ENCODE measurements around the gene THSD8. TPM values are rescaled to one million over a fixed set of nuclear protein-coding genes. Genes with fewer than 3 reads are reported as not detected.

The THSD8 gene
- total RNA-seq, 1 experiment from 2014 or later = 9.0 TPM

DNA sequence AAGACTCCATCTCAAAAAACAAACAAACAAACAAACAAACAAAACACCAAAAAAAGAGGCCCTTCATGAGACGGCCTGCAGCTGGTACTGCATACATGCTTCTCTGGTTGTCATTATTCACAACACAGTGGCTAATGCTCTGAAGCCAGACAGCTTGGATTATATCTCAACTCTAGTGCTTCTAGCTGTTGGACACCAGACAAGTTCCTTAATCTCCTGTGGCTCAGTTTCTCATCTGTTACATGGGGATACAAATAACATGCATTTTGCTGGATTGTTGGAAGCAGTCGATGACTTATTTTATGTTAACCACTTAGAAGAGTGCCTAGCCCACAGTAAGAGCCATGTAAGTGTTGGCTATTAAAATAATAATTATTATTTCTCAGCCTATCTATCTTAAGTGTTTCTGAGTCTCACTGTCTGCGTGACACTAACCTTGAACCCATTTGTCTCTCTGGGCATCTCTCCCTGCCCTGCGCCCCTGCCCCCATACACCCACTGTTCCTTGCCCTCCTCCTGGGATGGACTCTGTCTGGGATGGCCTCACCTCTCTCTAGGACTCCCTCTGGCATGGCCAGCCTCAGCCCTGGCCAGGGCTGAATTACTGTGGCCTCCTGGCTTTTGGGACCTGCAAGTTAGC, 13.7 kb upstream of the THSD8 start:
- H3K36me3 ChIP-seq (ENCODE audit: insufficient read depth, low read length) = no peaks in the 10 kb centered on the region
- H3K79me2 ChIP-seq (ENCODE audit: low read length) = peaks cover 17% of the 10 kb centered on the region
- DNase-seq = no peak
- H3K4me2 ChIP-seq (ENCODE audit: low read depth, low read length, poor library complexity, severe bottlenecking) = peak overlapping the region; percentile 95
- H3K9me3 ChIP-seq (ENCODE audit: low read length) = no peaks in the 10 kb centered on the region
- no peaks in the 10 kb centered on the region for H3K9me2 ChIP-seq (replicated peaks; ENCODE audit: insufficient read depth, low read length)
- peak overlapping the region; percentile 77 for H3K9ac ChIP-seq (ENCODE audit: low read length)
- peak overlapping the region; percentile 84 for H3K27ac ChIP-seq (ENCODE audit: low read length)
- no peak overlapping the region for H2AFZ ChIP-seq (ENCODE audit: low read length)
- H3K4me3 ChIP-seq (ENCODE audit: low read length) = no peak overlapping the region; the same call in 1 of the 2 replicates
- H3K27me3 ChIP-seq (ENCODE audit: low read length) = no peaks in the 10 kb centered on the region
- H4K20me1 ChIP-seq (ENCODE audit: insufficient read depth, low read depth, low read length) = peaks cover 5% of the 10 kb centered on the region; the same call in 1 of the 2 replicates
- peaks cover 64% of the 10 kb centered on the region for H3K4me1 ChIP-seq (ENCODE audit: low read length)

DNA sequence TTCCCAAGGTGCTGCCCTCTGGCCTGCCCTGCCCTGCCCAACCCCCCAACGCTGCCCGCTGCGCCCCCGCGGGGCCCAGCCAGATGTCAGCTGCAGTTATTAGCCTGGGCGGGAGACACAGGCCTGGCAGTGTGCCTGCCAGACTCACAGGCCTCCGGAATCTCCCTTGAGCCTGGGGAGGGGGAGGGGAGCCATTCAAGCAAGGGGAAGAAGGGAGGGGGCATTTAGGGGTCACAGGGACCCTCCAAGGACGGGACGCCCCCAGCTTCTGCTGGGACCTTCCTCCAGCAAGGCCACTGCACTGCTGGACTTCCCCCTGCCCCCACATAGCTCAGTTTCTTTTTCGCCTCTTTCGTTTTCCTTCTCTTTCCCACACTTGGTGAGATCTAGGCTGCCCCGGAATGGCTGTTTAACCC, 13.2 kb upstream of the THSD8 start:
- Histone ChIP-seq H3K36me3 (ENCODE audit: insufficient read depth, low read length) (no peaks in the 10 kb centered on the region), H3K9me3 (ENCODE audit: low read length) (no peaks in the 10 kb centered on the region), H3K27ac (ENCODE audit: low read length) (peak overlapping the region; percentile 84), H3K4me1 (ENCODE audit: low read length) (peaks cover 60% of the 10 kb centered on the region), H3K9ac (ENCODE audit: low read length) (peak overlapping the region; percentile 77), H4K20me1 (ENCODE audit: insufficient read depth, low read depth, low read length) (peaks cover 5% of the 10 kb centered on the region; the same call in 1 of the 2 replicates), H2AFZ (ENCODE audit: low read length) (no peak overlapping the region), H3K4me3 (ENCODE audit: low read length) (peak overlapping the region; percentile 80), H3K4me2 (ENCODE audit: low read depth, low read length, poor library complexity, severe bottlenecking) (peak overlapping the region; percentile 95), H3K27me3 (ENCODE audit: low read length) (no peaks in the 10 kb centered on the region), H3K79me2 (ENCODE audit: low read length) (peaks cover 18% of the 10 kb centered on the region), H3K9me2 (replicated peaks; ENCODE audit: insufficient read depth, low read length) (no peaks in the 10 kb centered on the region)
- peak; percentile 60 for DNase-seq

DNA sequence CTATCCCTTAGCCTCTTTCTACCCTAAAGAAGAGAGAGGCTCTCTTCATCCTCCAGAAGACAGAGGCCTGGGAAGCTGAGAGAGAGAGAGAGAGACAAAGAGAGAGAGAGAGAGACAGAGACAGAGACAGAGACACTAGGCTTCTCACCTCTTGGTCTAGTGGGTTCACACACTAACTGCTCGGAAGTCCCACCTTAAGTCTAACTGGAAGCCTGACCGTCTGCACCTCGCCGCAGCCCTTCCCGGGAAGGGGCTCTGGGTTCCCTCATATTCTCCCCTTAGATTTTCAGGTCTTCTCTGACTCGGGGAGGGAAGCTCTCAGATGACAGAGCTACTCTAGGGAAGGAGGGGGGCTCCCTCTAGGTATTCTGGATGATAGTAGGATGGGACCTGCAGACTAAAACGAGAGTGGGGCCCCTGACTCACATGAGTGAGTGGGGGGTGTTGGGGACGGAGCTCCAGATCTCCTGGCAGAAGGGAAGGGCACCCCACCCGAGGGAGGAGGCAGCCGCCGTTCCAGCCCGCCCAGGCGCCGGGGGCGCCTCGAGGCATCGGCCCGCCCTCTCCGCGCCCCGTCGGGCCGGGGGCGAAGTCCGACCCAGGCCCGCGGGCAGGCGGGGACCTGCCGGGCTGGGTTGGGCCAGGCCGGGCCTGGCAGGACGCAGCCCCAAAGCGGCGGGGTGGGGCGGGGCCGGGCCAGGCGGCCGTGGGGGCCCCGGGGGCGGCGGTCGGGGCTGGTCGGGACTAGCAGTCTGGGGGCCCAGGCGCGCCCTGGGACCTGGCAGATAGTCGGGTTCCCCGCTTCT, 12.6 kb upstream of the THSD8 start:
- Histone ChIP-seq H3K36me3 (ENCODE audit: insufficient read depth, low read length) (no peaks in the 10 kb centered on the region), H4K20me1 (ENCODE audit: insufficient read depth, low read depth, low read length) (peaks cover 5% of the 10 kb centered on the region; the same call in 1 of the 2 replicates), H3K27me3 (ENCODE audit: low read length) (no peaks in the 10 kb centered on the region), H3K9ac (ENCODE audit: low read length) (peak overlapping the region; percentile 77), H3K9me3 (ENCODE audit: low read length) (no peaks in the 10 kb centered on the region), H3K4me3 (ENCODE audit: low read length) (peak overlapping the region; percentile 80), H3K4me1 (ENCODE audit: low read length) (peaks cover 60% of the 10 kb centered on the region), H3K4me2 (ENCODE audit: low read depth, low read length, poor library complexity, severe bottlenecking) (peak overlapping the region; percentile 95), H3K9me2 (replicated peaks; ENCODE audit: insufficient read depth, low read length) (no peaks in the 10 kb centered on the region), H3K27ac (ENCODE audit: low read length) (peak overlapping the region; percentile 84), H3K79me2 (ENCODE audit: low read length) (peaks cover 18% of the 10 kb centered on the region), H2AFZ (ENCODE audit: low read length) (no peak overlapping the region)
- DNase-seq = peak; percentile 53

DNA sequence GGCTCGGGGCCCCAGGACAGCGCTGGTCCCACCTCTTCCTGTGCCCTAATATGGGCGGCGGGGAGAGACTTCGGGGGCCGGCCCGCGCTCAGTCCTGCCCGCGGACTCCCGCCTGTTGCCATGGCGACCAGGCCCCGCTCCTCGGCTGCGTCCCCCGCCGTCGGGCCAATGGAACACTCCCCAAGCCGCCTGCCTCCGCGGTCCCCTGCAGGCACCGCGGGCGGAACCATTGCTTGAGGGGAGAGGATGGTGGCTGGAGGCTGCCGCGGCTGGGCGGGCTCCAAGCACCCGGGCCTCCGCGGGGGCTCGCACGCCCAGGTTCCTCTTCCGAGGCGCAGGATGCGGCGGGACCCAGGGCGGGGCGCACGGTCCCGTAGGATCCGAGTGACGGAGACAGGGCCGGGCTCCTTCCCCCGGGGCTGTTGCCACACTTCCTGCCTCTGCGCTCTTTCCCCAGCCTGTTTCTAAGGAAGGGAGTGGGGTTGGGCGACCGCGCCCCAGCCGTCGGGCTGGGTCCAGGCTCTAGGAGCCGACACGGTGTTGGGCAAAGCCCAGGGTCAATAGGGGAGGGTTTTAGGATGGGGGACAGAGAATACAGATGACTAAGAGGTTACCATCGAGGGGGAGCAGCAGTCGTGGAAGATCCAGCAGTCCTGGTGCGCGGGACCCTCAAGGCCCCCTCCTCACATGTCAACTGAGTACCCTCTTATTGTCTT, 11.8 kb upstream of the THSD8 start:
- Histone ChIP-seq H3K9ac (ENCODE audit: low read length) (peak overlapping the region; percentile 77), H4K20me1 (ENCODE audit: insufficient read depth, low read depth, low read length) (peaks cover 5% of the 10 kb centered on the region; the same call in 1 of the 2 replicates), H3K27me3 (ENCODE audit: low read length) (no peaks in the 10 kb centered on the region), H2AFZ (ENCODE audit: low read length) (no peak overlapping the region), H3K4me1 (ENCODE audit: low read length) (peaks cover 60% of the 10 kb centered on the region), H3K4me2 (ENCODE audit: low read depth, low read length, poor library complexity, severe bottlenecking) (peak overlapping the region; percentile 95), H3K9me2 (replicated peaks; ENCODE audit: insufficient read depth, low read length) (no peaks in the 10 kb centered on the region), H3K36me3 (ENCODE audit: insufficient read depth, low read length) (no peaks in the 10 kb centered on the region), H3K4me3 (ENCODE audit: low read length) (peak overlapping the region; percentile 80), H3K27ac (ENCODE audit: low read length) (peak overlapping the region; percentile 84), H3K79me2 (ENCODE audit: low read length) (peaks cover 18% of the 10 kb centered on the region), H3K9me3 (ENCODE audit: low read length) (no peaks in the 10 kb centered on the region)
- DNase-seq = peak; percentile 98

DNA sequence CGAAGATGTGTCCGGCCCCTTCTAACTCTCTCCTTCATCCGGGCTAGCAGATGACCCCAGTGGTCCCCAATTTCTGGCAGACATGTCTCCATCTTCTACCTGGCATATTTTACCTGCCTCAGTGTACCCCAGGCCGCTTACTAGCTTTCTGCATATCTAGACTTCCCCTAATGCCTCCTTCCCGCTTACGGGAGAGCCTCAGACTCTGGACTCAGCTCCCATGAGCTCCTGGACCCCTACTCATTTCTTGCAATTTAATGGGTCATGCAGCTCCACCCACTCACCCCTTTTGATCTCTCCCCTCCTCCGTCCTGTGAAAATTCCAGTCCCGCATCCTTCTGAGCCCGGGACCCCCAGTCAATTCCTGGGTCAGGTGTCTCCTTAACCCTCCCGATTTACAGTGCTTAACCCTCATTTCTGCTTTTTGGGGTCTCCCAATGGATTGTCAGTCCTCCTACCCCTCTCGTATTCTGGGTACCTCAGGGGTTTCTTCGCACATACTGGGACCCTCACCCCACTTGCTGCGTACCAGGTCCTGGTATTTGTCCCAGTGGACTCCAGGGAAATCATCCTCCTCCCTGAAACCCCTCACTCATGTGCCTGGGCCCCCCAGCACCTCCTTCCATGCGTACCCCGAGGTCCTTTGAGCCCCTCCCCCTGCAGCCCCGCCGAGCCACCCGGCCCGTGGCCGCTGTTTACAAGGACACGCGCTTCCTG, 11.1 kb upstream of the THSD8 start:
- peak overlapping the region; percentile 77 for H3K9ac ChIP-seq (ENCODE audit: low read length)
- H3K4me2 ChIP-seq (ENCODE audit: low read depth, low read length, poor library complexity, severe bottlenecking) = peak overlapping the region; percentile 95
- H2AFZ ChIP-seq (ENCODE audit: low read length) = no peak overlapping the region

DNA sequence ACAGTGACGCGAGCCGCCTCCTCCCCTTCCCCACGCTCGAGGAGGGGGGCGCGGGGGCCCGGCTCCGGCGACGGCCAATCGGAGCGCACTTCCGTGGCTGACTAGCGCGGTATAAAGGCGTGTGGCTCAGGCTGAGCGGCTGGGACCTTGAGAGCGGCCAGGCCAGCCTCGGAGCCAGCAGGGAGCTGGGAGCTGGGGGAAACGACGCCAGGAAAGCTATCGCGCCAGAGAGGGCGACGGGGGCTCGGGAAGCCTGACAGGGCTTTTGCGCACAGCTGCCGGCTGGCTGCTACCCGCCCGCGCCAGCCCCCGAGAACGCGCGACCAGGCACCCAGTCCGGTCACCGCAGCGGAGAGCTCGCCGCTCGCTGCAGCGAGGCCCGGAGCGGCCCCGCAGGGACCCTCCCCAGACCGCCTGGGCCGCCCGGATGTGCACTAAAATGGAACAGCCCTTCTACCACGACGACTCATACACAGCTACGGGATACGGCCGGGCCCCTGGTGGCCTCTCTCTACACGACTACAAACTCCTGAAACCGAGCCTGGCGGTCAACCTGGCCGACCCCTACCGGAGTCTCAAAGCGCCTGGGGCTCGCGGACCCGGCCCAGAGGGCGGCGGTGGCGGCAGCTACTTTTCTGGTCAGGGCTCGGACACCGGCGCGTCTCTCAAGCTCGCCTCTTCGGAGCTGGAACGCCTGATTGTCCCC, 10.4 kb upstream of the THSD8 start, which contains the start of gene JUNB:
Gene JUNB (plus strand): TSS at position 142 of the 706 bp plus-strand sequence. CDS start 286 bp downstream, at position 428.
- H3K9me2 ChIP-seq (replicated peaks; ENCODE audit: insufficient read depth, low read length) = no peaks in the 10 kb centered on the region
- peak within 1 kb of the TSS; percentile 95 for H3K4me2 ChIP-seq (ENCODE audit: low read depth, low read length, poor library complexity, severe bottlenecking)
- H4K20me1 ChIP-seq (ENCODE audit: insufficient read depth, low read depth, low read length) = peaks cover 5% of the 10 kb centered on the region; the same call in 1 of the 2 replicates
- H3K27me3 ChIP-seq (ENCODE audit: low read length) = no peaks in the 10 kb centered on the region
- H3K4me3 ChIP-seq (ENCODE audit: low read length) = peak within 1 kb of the TSS; percentile 80
- H3K36me3 ChIP-seq (ENCODE audit: insufficient read depth, low read length) = no peaks in the 10 kb centered on the region
- no peak within 1 kb of the TSS for H2AFZ ChIP-seq (ENCODE audit: low read length)
- no peaks in the 10 kb centered on the region for H3K9me3 ChIP-seq (ENCODE audit: low read length)
- peak within 1 kb of the TSS; percentile 84 for H3K27ac ChIP-seq (ENCODE audit: low read length)
- H3K4me1 ChIP-seq (ENCODE audit: low read length) = peaks cover 51% of the 10 kb centered on the region
- DNase-seq = peak; percentile 98
- peak within 1 kb of the TSS; percentile 96 for H3K9ac ChIP-seq (ENCODE audit: low read length)
- peaks cover 18% of the 10 kb centered on the region for H3K79me2 ChIP-seq (ENCODE audit: low read length)

More for the DNA sequence above, 11.1 kb upstream of the THSD8 start:
- H3K36me3 ChIP-seq (ENCODE audit: insufficient read depth, low read length) = no peaks in the 10 kb centered on the region
- H3K4me3 ChIP-seq (ENCODE audit: low read length) = peak overlapping the region; percentile 80
- H3K27me3 ChIP-seq (ENCODE audit: low read length) = no peaks in the 10 kb centered on the region
- H3K79me2 ChIP-seq (ENCODE audit: low read length) = peaks cover 18% of the 10 kb centered on the region
- H3K27ac ChIP-seq (ENCODE audit: low read length) = peak overlapping the region; percentile 57
- H3K4me1 ChIP-seq (ENCODE audit: low read length) = peaks cover 53% of the 10 kb centered on the region
- peak; percentile 54 for DNase-seq
- H3K9me3 ChIP-seq (ENCODE audit: low read length) = no peaks in the 10 kb centered on the region
- peaks cover 5% of the 10 kb centered on the region; the same call in 1 of the 2 replicates for H4K20me1 ChIP-seq (ENCODE audit: insufficient read depth, low read depth, low read length)
- H3K9me2 ChIP-seq (replicated peaks; ENCODE audit: insufficient read depth, low read length) = no peaks in the 10 kb centered on the region
